Thyroid gland (tissue), 4 donors: ENCODE measurements around the gene TANC1.

Experiments used
- POLR2A ChIP-seq, 2 donors: fragments of 450-650 bp; IDR thresholded peaks; one replicate each; pipeline ENCODE4 v1.6.1; 2017; ENCODE audit warnings: antibody characterized with exemption in 2 of 2, mild to moderate bottlenecking in 2 of 2, moderate library complexity in 1 of 2
- TF ChIP-seq, protein P1 (sequence below), 6 experiments: fragments of 200-600 bp in 3 of 6; fragments of 450-650 bp in 3 of 6; sonication (generic) in 3 of 6; IDR thresholded peaks; one replicate each; pipeline ENCODE4 v1.5.1; 2016 to 2019; ENCODE audit warnings: antibody characterized with exemption in 6 of 6, mild to moderate bottlenecking in 2 of 6, inconsistent platforms in 1 of 6, moderate library complexity in 1 of 6

- TF ChIP-seq, protein P1, sequence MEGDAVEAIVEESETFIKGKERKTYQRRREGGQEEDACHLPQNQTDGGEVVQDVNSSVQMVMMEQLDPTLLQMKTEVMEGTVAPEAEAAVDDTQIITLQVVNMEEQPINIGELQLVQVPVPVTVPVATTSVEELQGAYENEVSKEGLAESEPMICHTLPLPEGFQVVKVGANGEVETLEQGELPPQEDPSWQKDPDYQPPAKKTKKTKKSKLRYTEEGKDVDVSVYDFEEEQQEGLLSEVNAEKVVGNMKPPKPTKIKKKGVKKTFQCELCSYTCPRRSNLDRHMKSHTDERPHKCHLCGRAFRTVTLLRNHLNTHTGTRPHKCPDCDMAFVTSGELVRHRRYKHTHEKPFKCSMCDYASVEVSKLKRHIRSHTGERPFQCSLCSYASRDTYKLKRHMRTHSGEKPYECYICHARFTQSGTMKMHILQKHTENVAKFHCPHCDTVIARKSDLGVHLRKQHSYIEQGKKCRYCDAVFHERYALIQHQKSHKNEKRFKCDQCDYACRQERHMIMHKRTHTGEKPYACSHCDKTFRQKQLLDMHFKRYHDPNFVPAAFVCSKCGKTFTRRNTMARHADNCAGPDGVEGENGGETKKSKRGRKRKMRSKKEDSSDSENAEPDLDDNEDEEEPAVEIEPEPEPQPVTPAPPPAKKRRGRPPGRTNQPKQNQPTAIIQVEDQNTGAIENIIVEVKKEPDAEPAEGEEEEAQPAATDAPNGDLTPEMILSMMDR (IDR thresholded peaks at IDR 0.05): no peak
- TF ChIP-seq POLR2A (IDR thresholded peaks at IDR 0.05): no peak
These were observed 261.2 kb downstream of the TANC1 start for GRCh38 chr2:159229476-159230144.
